H54 (cell line): ENCODE results near the gene OTC.

Experiments used
- DNase-seq: peaks from one replicate; pipeline ENCODE4 v3.0.0; 2011; ENCODE audit warnings: low spot score, mixed read lengths; ENCODE audit not compliant: insufficient read length
- FAIRE-seq: peaks from 3 replicates; lab custom pipeline; 2011; peaks lifted over from hg19 to GRCh38; lab: Jason Lieb, UNC
- POLR2A ChIP-seq: IDR thresholded peaks from 2 replicates; pipeline ENCODE4 v1.6.1; 2011; ENCODE audit warnings: low read depth, mild to moderate bottlenecking, low read length

The OTC gene

DNA sequence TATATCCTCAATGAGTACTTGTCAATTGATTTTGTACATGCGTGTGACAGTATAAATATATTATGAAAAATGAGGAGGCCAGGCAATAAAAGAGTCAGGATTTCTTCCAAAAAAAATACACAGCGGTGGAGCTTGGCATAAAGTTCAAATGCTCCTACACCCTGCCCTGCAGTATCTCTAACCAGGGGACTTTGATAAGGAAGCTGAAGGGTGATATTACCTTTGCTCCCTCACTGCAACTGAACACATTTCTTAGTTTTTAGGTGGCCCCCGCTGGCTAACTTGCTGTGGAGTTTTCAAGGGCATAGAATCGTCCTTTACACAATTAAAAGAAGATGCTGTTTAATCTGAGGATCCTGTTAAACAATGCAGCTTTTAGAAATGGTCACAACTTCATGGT, at the start of gene OTC:
TSS of gene OTC (plus strand) at position 243 of the 400 bp plus-strand sequence. CDS start at position 336, 93 bp downstream.
- FAIRE-seq (no peak), DNase-seq (no peak)

DNA sequence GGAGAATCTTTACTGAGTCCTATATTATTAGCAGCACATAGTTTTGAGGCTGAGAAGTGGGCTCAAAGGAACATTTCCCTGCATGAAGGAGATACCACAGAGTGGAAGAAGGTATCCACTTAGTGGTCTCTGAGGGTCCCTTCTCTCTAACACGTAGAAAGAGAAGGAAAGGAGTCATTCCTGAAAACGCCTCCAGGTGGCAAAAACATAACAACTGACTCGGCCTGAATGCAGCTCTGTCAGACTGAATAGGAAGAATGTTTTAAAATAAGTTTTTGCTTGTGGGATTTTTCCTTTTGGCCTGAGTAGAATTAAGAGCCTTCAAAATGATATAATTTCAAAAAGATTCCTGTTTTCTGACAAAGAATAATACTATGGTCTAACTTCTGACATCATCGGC, 48.4 kb upstream of the OTC start:
- TF ChIP-seq POLR2A = no peak
- DNase-seq (no peak), FAIRE-seq (no peak)

More for the DNA sequence above, at the start of gene OTC:
- no peak for TF ChIP-seq POLR2A

DNA sequence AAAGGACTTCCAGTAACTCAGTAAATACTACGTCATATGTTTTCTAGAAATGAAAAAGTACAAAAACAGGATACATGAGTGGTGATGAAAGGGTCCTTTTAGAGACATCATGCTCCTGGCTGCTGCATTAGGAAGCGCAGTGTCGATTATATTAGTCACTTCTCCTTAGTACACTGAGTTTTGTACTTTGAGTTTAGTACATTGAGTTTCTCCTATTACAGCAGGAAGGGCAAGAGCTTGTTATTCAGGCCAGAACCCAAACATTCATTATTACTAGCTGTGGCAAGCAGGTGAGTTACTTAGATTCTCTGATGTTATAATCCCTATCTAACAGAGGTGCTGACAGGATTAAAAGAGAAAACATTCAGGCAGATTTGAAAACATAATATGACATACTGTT, 46.4 kb upstream of the OTC start:
- no peak for FAIRE-seq
- DNase-seq = no peak
- no peak for TF ChIP-seq POLR2A

DNA sequence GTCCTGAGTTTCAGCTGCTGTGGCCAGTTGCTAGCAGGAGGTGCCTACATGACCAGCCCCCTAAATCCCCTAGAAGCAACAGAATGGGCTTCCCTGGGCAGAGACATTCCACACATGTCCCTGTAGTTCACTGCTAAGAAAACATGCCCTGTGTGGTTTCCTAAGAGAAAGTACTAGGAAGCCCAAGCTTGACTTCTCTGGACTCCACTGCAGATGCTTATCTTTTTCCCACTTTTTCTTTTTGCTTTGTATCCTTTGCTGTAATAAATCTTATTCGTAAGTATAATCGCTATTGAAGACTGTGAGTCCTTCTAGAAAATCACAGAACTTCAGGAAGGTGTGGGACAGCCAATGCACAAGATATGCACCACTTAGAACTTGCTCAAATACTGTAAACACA, 40.7 kb upstream of the OTC start:
- FAIRE-seq (no peak), DNase-seq (no peak)
- TF ChIP-seq POLR2A = no peak

DNA sequence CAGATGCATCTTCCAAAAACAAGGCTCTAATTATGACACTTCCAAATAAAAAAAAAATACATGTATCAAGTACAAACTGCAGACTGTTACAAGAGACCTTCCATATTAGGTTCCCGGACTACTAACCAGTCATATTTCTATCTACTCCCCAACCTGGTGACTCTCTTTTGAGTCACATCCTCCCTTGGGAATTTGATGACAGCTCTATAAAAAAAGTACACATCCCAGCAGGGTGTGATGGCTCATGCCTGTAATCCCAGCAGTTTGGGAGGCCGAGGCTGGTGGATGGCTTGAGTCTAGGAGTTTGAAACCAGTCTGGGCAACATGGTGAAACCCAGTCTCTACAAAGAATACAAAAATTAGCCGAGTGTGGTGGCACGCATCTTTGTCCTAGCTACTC, 40.0 kb upstream of the OTC start:
- no peak for FAIRE-seq
- DNase-seq = no peak
- no peak for TF ChIP-seq POLR2A

DNA sequence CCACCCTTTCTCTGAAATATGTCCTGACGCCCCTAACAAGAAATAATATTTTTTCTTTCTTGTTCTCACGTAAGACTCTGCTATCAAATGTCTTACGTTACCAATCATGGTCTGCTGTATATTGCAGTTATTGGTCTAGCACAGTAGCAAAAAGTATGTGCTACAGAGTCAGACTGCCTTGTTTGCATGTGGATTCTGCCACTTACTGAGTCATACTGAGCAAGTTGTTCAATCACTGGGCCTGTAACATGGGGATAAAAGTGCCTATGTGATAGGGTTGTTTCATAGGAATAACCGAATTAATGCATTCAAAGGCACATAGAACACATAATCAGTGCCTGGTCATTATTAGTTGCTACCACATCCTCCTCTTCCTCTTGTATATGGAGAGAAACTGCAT, 39.2 kb upstream of the OTC start:
- DNase-seq = no peak
- FAIRE-seq = no peak
- TF ChIP-seq POLR2A = no peak

DNA sequence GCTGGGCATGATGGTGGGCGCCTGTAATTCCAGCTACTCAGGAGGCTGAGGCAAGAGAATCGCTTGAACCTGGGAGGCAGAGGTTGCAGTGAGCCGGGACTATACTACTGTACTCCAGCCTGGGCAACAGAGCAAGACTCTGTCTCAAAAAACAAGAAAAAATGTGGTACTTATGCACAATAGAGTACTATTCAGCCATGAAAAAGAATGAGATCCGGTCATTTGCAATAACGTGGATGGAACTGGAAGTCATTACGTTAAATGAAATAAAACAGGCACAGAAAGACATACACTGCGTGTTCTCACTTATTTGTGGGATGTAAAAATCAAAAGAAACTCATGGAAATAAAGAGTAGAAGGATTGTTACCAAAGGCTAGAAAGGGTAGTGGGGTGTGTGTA, 37.2 kb upstream of the OTC start:
- DNase-seq = no peak
- FAIRE-seq = no peak
- TF ChIP-seq POLR2A = no peak

DNA sequence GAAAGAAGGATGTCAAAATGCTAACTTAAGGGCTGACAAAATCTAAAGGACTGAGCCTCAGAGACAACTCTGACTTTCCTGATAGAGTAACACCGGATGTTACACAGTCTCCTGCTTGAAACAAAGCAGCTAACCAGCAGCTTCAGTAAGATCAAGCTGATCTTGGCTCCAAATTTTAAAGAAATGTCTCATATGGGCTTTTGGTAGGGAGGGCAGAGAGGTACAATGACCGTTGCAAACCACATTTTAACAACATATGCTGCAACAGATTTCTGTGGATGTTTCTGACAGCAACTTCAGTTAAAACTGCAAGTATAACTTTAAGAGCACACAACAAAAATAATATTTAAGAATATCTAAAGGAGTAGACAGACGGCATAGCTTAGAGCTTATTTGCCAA, 34.2 kb upstream of the OTC start:
- no peak for TF ChIP-seq POLR2A
- FAIRE-seq (no peak), DNase-seq (no peak)

DNA sequence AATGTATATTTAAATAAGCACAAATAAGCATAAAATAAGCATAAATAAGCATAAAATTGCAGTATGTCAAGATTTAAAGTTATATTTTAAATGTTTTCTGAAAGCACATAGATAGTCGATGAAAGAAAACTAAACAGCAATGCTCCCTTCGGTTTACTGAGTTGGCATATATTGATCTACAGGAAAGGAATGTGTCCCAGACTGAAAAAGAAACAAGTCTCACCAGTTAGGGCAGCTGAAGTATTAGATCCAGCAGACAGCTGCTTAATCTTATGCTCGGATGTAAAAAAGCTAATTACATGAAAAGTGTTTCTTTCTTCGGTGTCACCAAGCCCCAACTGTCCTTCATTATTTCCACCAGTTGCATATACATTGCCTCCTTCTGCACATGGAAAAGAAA, 33.8 kb upstream of the OTC start:
- DNase-seq (no peak), FAIRE-seq (no peak)
- TF ChIP-seq POLR2A = no peak

DNA sequence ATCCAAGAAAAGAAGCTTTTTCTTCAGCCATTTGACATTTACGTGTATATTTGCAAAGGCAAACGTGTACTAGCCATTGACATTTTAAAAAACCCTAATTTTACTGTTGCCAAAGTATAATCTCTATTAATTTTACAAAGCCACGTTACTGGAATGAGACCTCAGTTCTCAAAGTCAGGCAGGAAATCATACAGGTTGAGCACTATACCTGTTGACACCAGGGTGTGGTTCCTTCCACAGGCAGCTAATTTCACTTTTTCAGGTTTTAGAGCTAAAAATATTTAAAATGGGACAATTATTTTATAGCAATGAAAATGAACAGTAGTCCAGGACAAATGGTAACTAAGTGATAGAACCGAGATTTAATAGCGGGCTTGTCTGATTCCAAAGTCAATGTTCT, 31.6 kb upstream of the OTC start:
- FAIRE-seq = no peak
- DNase-seq = no peak
- TF ChIP-seq POLR2A = no peak

DNA sequence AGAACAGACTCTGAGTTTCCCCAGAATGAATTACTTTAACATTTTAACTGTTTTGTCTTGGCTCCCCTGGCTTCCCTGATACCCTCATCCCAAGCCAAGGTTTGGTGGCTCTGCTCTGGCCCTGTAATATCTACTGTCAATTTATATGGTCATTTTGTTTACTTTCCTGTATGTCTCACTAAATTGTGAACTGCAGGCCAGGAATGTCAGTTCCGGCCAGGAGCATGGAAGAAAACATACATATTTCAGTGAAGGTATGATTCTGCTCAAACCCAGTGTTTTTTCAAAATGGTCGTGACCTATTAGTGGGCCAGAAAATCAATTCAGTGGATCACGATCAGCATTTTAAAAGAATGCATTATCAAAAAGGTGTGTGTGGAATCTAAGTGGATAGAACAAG, 26.3 kb upstream of the OTC start:
- FAIRE-seq (no peak), DNase-seq (no peak)
- no peak for TF ChIP-seq POLR2A

DNA sequence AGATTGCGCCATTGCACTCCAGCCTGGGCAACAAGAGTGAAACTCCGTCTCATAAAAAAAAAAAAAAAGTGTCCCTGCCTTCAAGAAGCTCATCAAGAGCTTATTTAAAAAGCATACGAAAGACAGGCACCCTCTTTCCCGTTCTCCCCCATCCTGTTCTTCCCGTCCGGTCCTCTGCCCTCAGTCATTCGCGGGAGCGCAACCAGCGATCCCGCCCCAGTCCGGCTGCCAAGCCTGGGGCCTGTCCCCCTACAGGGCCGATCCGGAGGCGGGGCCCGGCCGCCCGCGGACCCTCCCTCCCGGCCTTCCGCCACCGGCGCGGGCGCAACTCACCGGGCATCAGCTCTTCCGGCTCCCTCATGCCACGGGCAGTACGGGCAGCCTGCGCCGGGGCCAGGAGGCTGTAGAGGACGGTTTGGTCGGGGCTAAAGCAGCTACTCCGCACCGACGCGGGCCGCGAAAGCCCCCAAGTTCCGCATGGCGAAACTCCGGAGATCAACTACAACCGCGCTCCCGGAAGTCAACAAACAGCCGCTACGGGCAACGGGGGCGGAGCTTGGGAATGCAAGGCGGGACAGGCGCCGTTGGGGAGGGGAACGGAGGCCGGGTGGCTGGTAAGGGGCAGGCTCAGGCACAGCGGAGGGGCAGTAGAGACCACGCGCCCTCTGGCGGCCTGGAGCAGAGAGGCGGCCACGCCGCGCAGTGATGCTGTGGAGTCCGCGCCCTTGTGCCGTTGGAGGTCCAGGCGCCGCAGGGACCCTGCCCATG, 25.2 kb upstream of the OTC start, which contains the start of gene RPGR:
TSS of gene RPGR (minus strand) at position 503 of the 768 bp plus-strand sequence. CDS start at position 361, 142 bp downstream.
- DNase-seq = peak; percentile 57
- FAIRE-seq = no peak
- TF ChIP-seq POLR2A = peak; percentile 40; the same call in 1 of the 2 replicates

DNA sequence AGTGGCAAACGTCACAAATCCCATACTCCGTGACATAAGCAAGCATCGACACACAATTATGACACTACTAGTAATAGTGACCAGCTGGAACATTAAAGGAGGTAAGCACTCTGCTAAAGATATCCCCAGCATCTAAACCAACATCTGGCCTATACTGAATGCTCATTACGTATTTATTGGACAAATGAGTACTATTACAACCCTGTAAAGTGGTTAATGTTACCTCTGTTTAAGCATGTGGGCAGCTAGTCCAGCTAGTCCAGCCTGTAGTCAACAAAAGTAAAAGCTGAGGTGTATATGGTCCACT, 24.7 kb upstream of the OTC start:
- DNase-seq = no peak
- TF ChIP-seq POLR2A = no peak
- no peak for FAIRE-seq

DNA sequence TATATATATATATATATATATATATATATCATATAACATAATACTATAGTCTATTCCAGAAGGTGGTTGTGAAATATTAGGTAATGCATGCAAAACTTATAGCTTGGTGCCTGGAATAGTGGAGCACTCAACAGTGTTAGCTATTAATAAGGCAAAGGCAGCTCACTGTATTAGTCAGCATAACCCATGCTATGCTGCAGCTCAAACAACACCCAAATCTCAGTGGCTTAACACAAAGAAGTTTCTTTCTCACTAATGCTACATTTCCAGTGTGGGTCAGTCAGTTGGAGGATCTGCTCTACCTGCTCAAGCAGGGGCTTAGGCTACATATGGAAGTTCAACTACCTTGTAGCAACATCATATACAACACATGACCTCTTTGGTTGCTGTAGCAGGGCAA, 19.9 kb upstream of the OTC start:
- FAIRE-seq (no peak), DNase-seq (no peak)
- TF ChIP-seq POLR2A = no peak

DNA sequence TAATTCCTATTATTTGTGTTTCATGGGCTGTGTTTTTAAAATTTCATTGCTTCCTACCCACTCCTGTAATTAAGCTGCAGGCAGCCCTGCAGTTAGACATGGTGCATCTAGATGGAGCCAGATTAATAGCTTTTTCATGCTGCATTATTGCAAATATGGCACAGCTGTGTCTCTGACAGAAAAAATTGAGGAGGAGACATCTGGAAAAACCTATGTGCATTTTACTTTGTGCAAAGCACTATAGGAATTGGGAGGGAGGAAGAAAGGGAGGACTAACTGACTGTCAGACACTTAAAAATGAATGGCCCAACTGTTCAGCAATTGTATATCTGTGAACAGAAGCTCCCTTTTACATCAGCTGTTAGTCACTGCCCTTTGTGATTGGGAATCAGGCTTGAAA, 17.0 kb upstream of the OTC start:
- TF ChIP-seq POLR2A = no peak
- DNase-seq (no peak), FAIRE-seq (no peak)
